Lung (tissue), 12 donors: ENCODE data around the gene ADGRB2. TPM values are rescaled to one million over a fixed set of nuclear protein-coding genes. Genes with fewer than 3 reads are reported as not detected.

ENCODE experiments used
- ATAC-seq: fragments of 200-7000 bp; cut with Tn5 transposase; one replicate; pipeline ENCODE4 v1.9.1; 2020; ENCODE audit warnings: moderate number of reproducible peaks; ENCODE audit not compliant: insufficient read depth, low FRiP score
- DNase-seq, 3 donors: peaks; one replicate each; pipeline ENCODE4 v3.0.0-alpha.2; 2013 to 2017
- H3K27ac ChIP-seq, 2 donors: one replicate each; pipeline ENCODE4 v1.5.1; 2013; ENCODE audit warnings: mild to moderate bottlenecking in 2 of 2, moderate library complexity in 2 of 2, control low read depth in 1 of 2, inconsistent platforms in 1 of 2, low read depth in 1 of 2, low read length in 1 of 2
- H3K27me3 ChIP-seq, 3 donors: one replicate each; pipeline ENCODE4 v1.5.1; 2013; ENCODE audit warnings: low read length in 2 of 3; ENCODE audit not compliant: control insufficient read depth in 3 of 3, insufficient read depth in 3 of 3
- H3K36me3 ChIP-seq, 4 donors: one replicate each; pipeline ENCODE4 v1.5.1; 2013; ENCODE audit warnings: low read length in 4 of 4, mild to moderate bottlenecking in 1 of 4, moderate library complexity in 1 of 4; ENCODE audit not compliant: control insufficient read depth in 4 of 4, insufficient read depth in 4 of 4
- H3K4me1 ChIP-seq, 5 donors: one replicate each; pipeline ENCODE4 v1.5.1; 2013; ENCODE audit warnings: low read length in 5 of 5, mild to moderate bottlenecking in 2 of 5, moderate library complexity in 1 of 5; ENCODE audit not compliant: control insufficient read depth in 5 of 5, insufficient read depth in 5 of 5
- H3K4me3 ChIP-seq: one replicate; pipeline ENCODE4 v1.5.1; 2013; ENCODE audit warnings: mild to moderate bottlenecking, control low read depth, moderate library complexity
- H3K9ac ChIP-seq, 2 donors: one replicate each; pipeline ENCODE4 v1.5.1; 2013; ENCODE audit warnings: low read length in 2 of 2, control low read depth in 1 of 2; ENCODE audit not compliant: insufficient read depth in 1 of 2
- H3K9me3 ChIP-seq, 4 donors: one replicate each; pipeline ENCODE4 v1.5.1; 2013; ENCODE audit warnings: low read length in 3 of 4, mild to moderate bottlenecking in 1 of 4, moderate library complexity in 1 of 4; ENCODE audit not compliant: control insufficient read depth in 4 of 4, insufficient read depth in 3 of 4
- WGBS, 2 donors: extraction: QIAGEN DNeasy Blood & Tissue Kit; methylation state at CpG; one replicate each; pipeline ENCODE4 v1.1.7; 2013; 5-methylcytosine and 5-hydroxymethylcytosine counted together
- polyA plus RNA-seq, 2 donors: library from polyadenylated mRNA; stranded (reverse); fragments of 200-250 nt; gene quantifications; one replicate each; pipeline ENCODE4 v1.2.1, GENCODE V29; 2013
- total RNA-seq, 2 donors: library from RNA; depleted of rRNA in 1 of 2; stranded (reverse); fragments of >200 nt in 1 of 2; gene quantifications; one replicate each; pipeline ENCODE4 v1.2.1, GENCODE V29; 2014 to 2021
- TF ChIP-seq, protein P1 (sequence below): IDR thresholded peaks from 2 replicates; pipeline ENCODE4 v1.5.1; 2012; ENCODE audit warnings: mild to moderate bottlenecking; ENCODE audit errors: control extremely low read depth, extremely low read depth
- donor health status: control.
- donor health status: control.
- donor health status: Bipolar disorder and iron deficiency.
- donor health status: healthy.
- donor health status: DM: yes; HTN: yes; CAD: no.

The ADGRB2 gene
- total and polyA plus RNA-seq, 4 donors, result 0.44 to 7.6 (median 1.3) TPM

DNA sequence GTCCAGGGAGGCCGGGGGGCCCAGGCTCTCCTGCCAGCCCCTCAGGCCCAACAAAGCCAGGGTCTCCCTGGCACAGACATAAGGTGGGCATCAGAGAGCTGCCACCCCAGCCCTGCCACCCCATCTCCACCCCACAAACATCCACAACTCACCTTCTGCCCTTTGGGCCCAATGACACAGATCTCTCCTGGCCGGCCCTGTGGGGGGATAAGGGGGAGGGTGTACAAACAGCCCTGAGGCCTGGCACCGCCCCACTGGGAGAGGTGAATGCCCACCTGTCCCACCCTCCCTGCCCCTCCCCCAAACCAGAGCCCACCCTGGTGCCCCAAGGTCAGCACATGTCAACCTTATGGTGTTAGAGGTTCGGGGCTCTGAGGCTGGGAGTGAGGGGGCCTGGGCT lies 72.7 kb downstream of the ADGRB2 start:
- no peaks in the 10 kb centered on the region for H3K9me3 ChIP-seq
- H3K4me1 ChIP-seq, result peaks cover 0 to 7% (median 0%) of the 10 kb centered on the region in 5 donors
- DNase-seq, result no peak
- 89 to 93% methylated on average over 4 of the region's 4 CpGs for WGBS, 2 donors
- no peak for ATAC-seq
- no peak overlapping the region for H3K27ac ChIP-seq
- H3K27me3 ChIP-seq, result no peaks in the 10 kb centered on the region
- no peak overlapping the region for H3K4me3 ChIP-seq
- peaks cover 0 to 44% (median 13%) of the 10 kb centered on the region in 4 donors for H3K36me3 ChIP-seq
- no peak overlapping the region for H3K9ac ChIP-seq
- TF ChIP-seq, protein P1, sequence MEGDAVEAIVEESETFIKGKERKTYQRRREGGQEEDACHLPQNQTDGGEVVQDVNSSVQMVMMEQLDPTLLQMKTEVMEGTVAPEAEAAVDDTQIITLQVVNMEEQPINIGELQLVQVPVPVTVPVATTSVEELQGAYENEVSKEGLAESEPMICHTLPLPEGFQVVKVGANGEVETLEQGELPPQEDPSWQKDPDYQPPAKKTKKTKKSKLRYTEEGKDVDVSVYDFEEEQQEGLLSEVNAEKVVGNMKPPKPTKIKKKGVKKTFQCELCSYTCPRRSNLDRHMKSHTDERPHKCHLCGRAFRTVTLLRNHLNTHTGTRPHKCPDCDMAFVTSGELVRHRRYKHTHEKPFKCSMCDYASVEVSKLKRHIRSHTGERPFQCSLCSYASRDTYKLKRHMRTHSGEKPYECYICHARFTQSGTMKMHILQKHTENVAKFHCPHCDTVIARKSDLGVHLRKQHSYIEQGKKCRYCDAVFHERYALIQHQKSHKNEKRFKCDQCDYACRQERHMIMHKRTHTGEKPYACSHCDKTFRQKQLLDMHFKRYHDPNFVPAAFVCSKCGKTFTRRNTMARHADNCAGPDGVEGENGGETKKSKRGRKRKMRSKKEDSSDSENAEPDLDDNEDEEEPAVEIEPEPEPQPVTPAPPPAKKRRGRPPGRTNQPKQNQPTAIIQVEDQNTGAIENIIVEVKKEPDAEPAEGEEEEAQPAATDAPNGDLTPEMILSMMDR, result no peak

DNA sequence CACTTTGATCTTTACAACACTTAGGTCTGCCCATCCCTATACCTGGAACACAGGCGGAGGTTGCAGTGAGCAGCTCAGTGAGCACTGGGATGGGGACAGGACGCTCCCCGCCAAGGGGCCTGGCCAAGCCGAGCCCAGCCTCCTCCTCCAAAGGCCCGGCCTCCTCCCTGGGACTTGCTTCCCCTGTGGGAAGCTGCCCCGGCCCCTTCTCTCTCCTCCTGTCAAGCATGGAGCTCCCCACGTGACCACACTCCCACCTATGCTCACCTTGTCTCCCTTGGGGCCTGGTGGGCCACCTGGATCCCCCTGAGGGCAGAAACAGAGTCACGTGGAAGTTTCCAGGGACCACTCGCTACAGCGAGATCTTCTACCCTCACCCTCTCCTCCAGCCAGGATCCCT lies 73.2 kb downstream of the ADGRB2 start:
- TF ChIP-seq, protein P1, result no peak
- H3K4me1 ChIP-seq, result peaks cover 0 to 7% (median 0%) of the 10 kb centered on the region in 5 donors
- ATAC-seq, result no peak
- no peaks in the 10 kb centered on the region for H3K9me3 ChIP-seq
- H3K36me3 ChIP-seq, result peaks cover 0 to 43% (median 12%) of the 10 kb centered on the region in 4 donors
- H3K27me3 ChIP-seq, result no peaks in the 10 kb centered on the region
- H3K9ac ChIP-seq, result no peak overlapping the region
- 78 to 94% methylated on average over 10 of the region's 10 CpGs for WGBS, 2 donors
- no peak for DNase-seq
- no peak overlapping the region for H3K4me3 ChIP-seq
- no peak overlapping the region for H3K27ac ChIP-seq

DNA sequence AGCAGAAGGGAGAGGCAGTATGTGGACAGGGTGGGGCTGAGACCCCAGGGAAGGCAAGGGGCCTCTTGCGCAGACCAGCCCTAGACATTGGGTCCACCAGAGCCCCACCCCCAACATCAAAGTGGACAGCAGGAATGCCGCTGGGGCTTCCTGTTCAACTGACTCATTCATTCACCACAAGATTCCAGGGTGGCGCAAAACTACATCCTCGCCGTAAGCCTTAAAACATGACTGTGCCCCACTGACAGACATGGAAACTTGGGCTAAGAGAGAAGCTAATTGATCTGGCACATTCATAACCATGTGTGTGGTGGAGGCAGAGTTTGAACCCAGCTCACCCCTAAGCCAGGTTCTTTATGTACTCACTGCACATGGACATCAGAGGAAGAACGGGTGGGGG lies 74.3 kb downstream of the ADGRB2 start:
- H3K27me3 ChIP-seq, result no peaks in the 10 kb centered on the region
- H3K4me1 ChIP-seq, result peaks cover 0 to 4% (median 0%) of the 10 kb centered on the region in 5 donors
- no peak overlapping the region for H3K4me3 ChIP-seq
- H3K9me3 ChIP-seq, result no peaks in the 10 kb centered on the region
- DNase-seq (no peak), ATAC-seq (no peak)
- H3K27ac ChIP-seq, result no peak overlapping the region
- 72 to 77% methylated on average over 6 of the region's 6 CpGs for WGBS, 2 donors
- peaks cover 0 to 39% (median 10%) of the 10 kb centered on the region in 4 donors for H3K36me3 ChIP-seq
- no peak overlapping the region for H3K9ac ChIP-seq
- TF ChIP-seq, protein P1, result no peak

DNA sequence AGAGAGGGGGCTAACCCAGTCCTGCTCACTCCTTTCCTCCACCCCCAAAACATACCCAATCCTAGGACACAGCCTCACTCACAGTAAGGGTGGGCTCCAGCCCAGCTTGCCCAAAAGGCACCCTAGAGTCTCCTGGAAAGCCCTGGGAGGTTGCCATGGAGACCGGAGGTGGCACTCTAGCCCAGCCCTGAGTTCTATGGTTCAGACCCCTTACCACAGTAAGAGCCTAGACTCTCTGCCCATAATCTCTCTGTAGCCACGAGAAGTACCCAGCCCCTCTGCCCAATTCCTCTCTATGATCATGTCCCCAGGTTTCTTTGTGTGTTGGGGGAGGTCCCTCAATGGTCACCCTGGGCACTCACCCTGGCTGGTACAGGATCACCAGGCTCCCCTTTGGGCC lies 74.8 kb downstream of the ADGRB2 start:
- DNase-seq (no peak), ATAC-seq (no peak)
- 62 to 87% methylated on average over 2 of the region's 2 CpGs for WGBS, 2 donors
- Histone ChIP-seq H3K27ac (no peak overlapping the region), H3K36me3 (peaks cover 0 to 34% (median 9%) of the 10 kb centered on the region in 4 donors), H3K9ac (no peak overlapping the region), H3K4me3 (no peak overlapping the region), H3K9me3 (no peaks in the 10 kb centered on the region), H3K4me1 (no peaks in the 10 kb centered on the region), H3K27me3 (no peaks in the 10 kb centered on the region)
- TF ChIP-seq, protein P1, result no peak
